Transverse colon (tissue), 4 donors: ENCODE results near the gene NUP54. TPM values are rescaled to one million over a fixed set of nuclear protein-coding genes. Genes with fewer than 3 reads are reported as not detected.

Experiments used
- DNase-seq: peaks from one replicate; pipeline ENCODE4 v3.0.0-alpha.2; 2019
- H3K27ac ChIP-seq, 4 donors: fragments of 200-600 bp; sonication (generic); 2 replicates each; pipeline ENCODE4 v1.5.1; 2016 to 2018; ENCODE audit warnings: inconsistent platforms in 4 of 4
- H3K27me3 ChIP-seq: fragments of 200-600 bp; sonication (generic); 2 replicates; pipeline ENCODE4 v1.5.1; 2017; ENCODE audit warnings: inconsistent platforms
- H3K36me3 ChIP-seq, 4 donors: fragments of 200-600 bp; sonication (generic); 2 replicates each; pipeline ENCODE4 v1.5.1; 2017 to 2019; ENCODE audit warnings: inconsistent platforms in 4 of 4
- H3K4me1 ChIP-seq, 4 donors: fragments of 200-600 bp; sonication (generic); 2 replicates each; pipeline ENCODE4 v1.5.1; 2017 to 2020; ENCODE audit warnings: inconsistent platforms in 4 of 4
- H3K4me3 ChIP-seq, 4 donors: fragments of 200-600 bp; sonication (generic); 1 replicate in 1 of 4; 2 replicates in 3 of 4; pipeline versions ENCODE4 v1.5.1 to v1.6.1; 2017 to 2019; ENCODE audit warnings: inconsistent platforms in 4 of 4
- H3K9me3 ChIP-seq, 2 donors: fragments of 200-600 bp; sonication (generic); 2 replicates each; pipeline ENCODE4 v1.5.1; 2017 to 2019; ENCODE audit warnings: inconsistent platforms in 2 of 2
- CTCF ChIP-seq, 5 experiments: fragments of 200-600 bp in 3 of 5; fragments of 450-650 bp in 2 of 5; sonication (generic) in 3 of 5; IDR thresholded peaks; 1 replicate in 2 of 5; 2 replicates in 3 of 5; pipeline ENCODE4 v1.5.1; 2016 to 2017; ENCODE audit warnings: antibody characterized with exemption in 5 of 5, inconsistent platforms in 3 of 5, mild to moderate bottlenecking in 2 of 5, moderate library complexity in 1 of 5
- EP300 ChIP-seq: sonication (generic); formaldehyde crosslinking; IDR thresholded peaks from one replicate; pipeline ENCODE4 v1.6.1; 2017; ENCODE audit warnings: antibody characterized with exemption, low read depth
- POLR2A ChIP-seq: fragments of 450-650 bp; IDR thresholded peaks from one replicate; pipeline ENCODE4 v1.6.1; 2016; ENCODE audit warnings: antibody characterized with exemption, mild to moderate bottlenecking, moderate library complexity
- POLR2AphosphoS5 ChIP-seq, 3 donors: sonication (generic); formaldehyde crosslinking; IDR thresholded peaks; one replicate each; pipeline ENCODE4 v1.6.1; 2016; ENCODE audit warnings: antibody characterized with exemption in 3 of 3
- WGBS, 2 donors: methylation state at CpG; one replicate each; pipeline ENCODE4 v1.1.5; 2018; ENCODE audit warnings: low coverage in 1 of 2; 5-methylcytosine and 5-hydroxymethylcytosine counted together
- in situ Hi-C, 4 donors: fragments of 200-750 bp; cut with MboI; loops; one replicate each; pipeline versions ENCODE4 v1.15.0 to v1.15.1; 2017; ENCODE audit warnings: low sequenced_read_pairs in 3 of 4, low pct_ligation_motif_present in 1 of 4, low pct_unique_long_range_greater_than_20kb in 1 of 4
- intact Hi-C: fragments of 100-400 bp; cut with DNase I; formaldehyde crosslinking; loops from one replicate; pipeline ENCODE4 v1.15.1; 2023; ENCODE audit warnings: low total_unique reads
- total RNA-seq, 4 donors: library from RNA; depleted of rRNA; stranded (reverse); fragments of >200 nt; gene quantifications; one replicate each; pipeline ENCODE4 v1.1.0, GENCODE V29; 2016

NUP54 gene
- total RNA-seq, 4 donors from 2014 or later, result 7.0 to 142 (median 29.2) TPM

DNA sequence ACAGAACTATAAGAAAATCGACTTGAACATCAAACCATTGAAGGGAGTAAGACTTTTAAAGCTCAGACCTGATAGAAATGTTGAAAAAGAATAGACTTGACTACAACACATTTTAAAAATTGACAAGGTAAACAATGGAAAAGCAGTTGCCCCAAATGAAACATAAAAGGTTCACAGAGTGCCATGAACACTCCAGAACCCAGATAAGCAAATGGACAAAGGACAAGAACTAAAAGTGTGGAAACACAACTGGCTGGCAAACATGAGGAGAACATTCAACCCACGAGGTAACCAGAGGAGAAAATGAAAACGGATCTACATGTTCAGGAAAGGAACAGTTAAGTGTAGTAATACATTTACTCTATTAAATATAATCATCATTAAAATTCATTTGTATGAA, 39.0 kb upstream of the NUP54 start:
- intact Hi-C loops, result no loop called here
- no peak overlapping the region for H3K4me3 ChIP-seq
- no peaks in the 10 kb centered on the region for H3K9me3 ChIP-seq
- in situ Hi-C loops, result loop anchor here in 3 of 4 donors (10.0 to 25.0 kb wide), 4 partner anchors 58 to 325 kb away; no protein-coding TSS in a partner anchor
- peaks cover 0 to 5% (median 0%) of the 10 kb centered on the region in 4 donors for H3K36me3 ChIP-seq
- peaks cover 0 to 18% (median 0%) of the 10 kb centered on the region in 4 donors for H3K4me1 ChIP-seq
- no peak overlapping the region for H3K27ac ChIP-seq
- WGBS, 2 donors, result 50 to 58% methylated on average over 3 of the region's 3 CpGs
- no peak for TF ChIP-seq CTCF (IDR thresholded peaks at IDR 0.05)
- TF ChIP-seq POLR2AphosphoS5 (IDR thresholded peaks at IDR 0.05), result no peak
- TF ChIP-seq EP300, result no peak
- no peak for TF ChIP-seq POLR2A
- no peaks in the 10 kb centered on the region for H3K27me3 ChIP-seq
- DNase-seq, result no peak

- Histone ChIP-seq H3K27me3 (no peaks in the 10 kb centered on the region), H3K36me3 (peaks cover 0 to 23% (median 0%) of the 10 kb centered on the region in 4 donors), H3K9me3 (no peaks in the 10 kb centered on the region), H3K27ac (no peak overlapping the region), H3K4me1 (peaks cover 0 to 16% (median 0%) of the 10 kb centered on the region in 4 donors), H3K4me3 (no peak overlapping the region)
- in situ Hi-C loops, result loop anchor here in 3 of 4 donors (10.0 to 25.0 kb wide), 4 partner anchors 62 to 330 kb away; no protein-coding TSS in a partner anchor
- WGBS, 2 donors, result 92 to 94% methylated on average over 5 of the region's 5 CpGs
- TF ChIP-seq POLR2A (no peak), POLR2AphosphoS5 (IDR thresholded peaks at IDR 0.05) (no peak), EP300 (no peak), CTCF (IDR thresholded peaks at IDR 0.05) (no peak)
- intact Hi-C loops, result no loop called here
- DNase-seq, result no peak
Measured at GRCh38 chr4:76182463-76182862, 34.3 kb upstream of the NUP54 start.

DNA sequence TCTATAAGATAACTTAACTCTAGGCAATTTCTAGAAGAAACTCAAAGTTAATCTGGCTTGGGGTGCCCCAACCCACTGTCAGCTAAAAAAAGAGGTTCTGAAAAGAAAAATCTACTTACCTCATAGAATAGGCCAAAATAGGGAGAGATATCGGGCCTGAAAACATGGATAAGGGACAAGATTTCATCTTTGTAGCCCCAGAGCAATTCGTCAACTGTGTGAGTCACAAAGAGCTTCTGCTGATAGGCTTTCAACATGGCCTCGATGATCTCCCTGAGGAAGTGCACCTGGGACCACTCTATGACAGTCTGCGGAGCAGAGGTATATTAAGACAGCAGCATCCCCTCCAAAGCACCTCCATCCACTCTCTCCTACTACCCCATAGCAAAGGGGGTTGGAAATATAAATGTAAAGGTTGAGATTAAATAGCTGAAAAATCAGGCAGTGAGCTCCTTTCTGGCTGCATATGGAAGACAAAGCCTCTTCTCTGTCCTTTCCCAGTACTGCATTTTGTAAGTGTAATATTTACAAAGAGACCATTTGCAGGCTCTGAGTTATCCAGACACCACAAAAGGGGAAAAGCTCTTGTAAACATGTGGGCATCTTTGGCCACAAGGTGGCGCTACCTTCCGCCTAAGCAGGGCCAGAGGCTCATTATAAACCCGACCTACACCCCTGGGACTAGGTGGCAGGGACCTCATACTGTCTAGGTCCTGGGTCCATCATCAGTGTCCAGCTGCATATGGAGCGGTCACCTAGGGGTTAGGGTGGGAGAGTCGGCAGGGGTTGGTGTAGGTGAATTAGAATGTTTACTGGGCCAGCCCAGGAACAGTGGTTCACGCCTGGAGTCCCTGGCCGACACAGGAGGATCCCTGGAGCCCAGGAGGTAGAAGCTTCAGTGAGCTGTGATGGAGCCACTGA, 31.5 kb upstream of the NUP54 start:
- in situ Hi-C loops, result loop anchor here in 3 of 4 donors (5.0 to 25.0 kb wide), 6 partner anchors 65 to 333 kb away; no protein-coding TSS in a partner anchor
- Histone ChIP-seq H3K9me3 (no peaks in the 10 kb centered on the region), H3K27ac (no peak overlapping the region), H3K4me3 (no peak overlapping the region), H3K36me3 (peaks cover 0 to 23% (median 2%) of the 10 kb centered on the region in 4 donors), H3K4me1 (peaks cover 0 to 9% (median 0%) of the 10 kb centered on the region in 4 donors), H3K27me3 (no peaks in the 10 kb centered on the region)
- no peak for TF ChIP-seq EP300
- TF ChIP-seq POLR2AphosphoS5 (IDR thresholded peaks at IDR 0.05), result peak in 1 of 3 donors; percentile 14
- no peak for TF ChIP-seq POLR2A
- peak; percentile 84 to 93 (median 92) for TF ChIP-seq CTCF (IDR thresholded peaks at IDR 0.05)
- 53 to 75% methylated on average over 5 to 11 of the region's 11 CpGs for WGBS, 2 donors
- intact Hi-C loops, result loop anchor here (5.0 to 10.0 kb wide), 2 partner anchors 73 to 125 kb away; partner anchors contain the start of genes FAM47E and STBD1
- DNase-seq, result peak; percentile 91

DNA sequence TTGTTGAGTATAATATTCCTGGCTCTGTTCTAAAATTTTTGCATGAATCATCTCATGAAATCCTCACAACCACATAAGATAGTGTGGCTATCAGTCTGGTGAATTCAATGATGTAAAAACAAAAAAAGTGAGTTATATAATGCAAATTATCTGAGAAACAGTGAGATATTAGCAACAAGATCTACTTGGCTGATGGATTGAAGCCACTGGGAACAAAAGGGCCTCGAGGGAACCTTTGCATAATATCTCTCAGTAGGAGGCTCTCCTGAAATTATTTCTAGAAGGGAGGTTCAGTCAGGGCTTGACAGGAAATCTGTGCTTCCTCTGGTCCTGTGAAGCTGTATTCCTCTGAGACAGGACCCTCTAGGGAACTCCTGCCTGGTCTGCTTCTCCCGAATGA, 30.1 kb upstream of the NUP54 start:
- Histone ChIP-seq H3K27me3 (no peaks in the 10 kb centered on the region), H3K9me3 (no peaks in the 10 kb centered on the region), H3K36me3 (peaks cover 0 to 31% (median 8%) of the 10 kb centered on the region in 4 donors), H3K27ac (no peak overlapping the region), H3K4me3 (no peak overlapping the region), H3K4me1 (peaks cover 0 to 9% (median 0%) of the 10 kb centered on the region in 4 donors)
- TF ChIP-seq POLR2AphosphoS5 (IDR thresholded peaks at IDR 0.05) (no peak), EP300 (no peak), CTCF (IDR thresholded peaks at IDR 0.05) (no peak), POLR2A (no peak)
- WGBS, 2 donors, result 67 to 70% methylated on average over 1 to 2 of the region's 2 CpGs
- intact Hi-C loops, result loop anchor here (5.0 to 10.0 kb wide), 2 partner anchors 74 to 127 kb away; partner anchors contain the start of genes FAM47E and STBD1
- no peak for DNase-seq
- in situ Hi-C loops, result loop anchor here in 2 of 4 donors (5.0 to 25.0 kb wide), 4 partner anchors 184 to 334 kb away; no protein-coding TSS in a partner anchor
